ENCODE data around the gene ECI1. TPM values are rescaled to one million over a fixed set of nuclear protein-coding genes. Genes with fewer than 3 reads are reported as not detected.
A peak's percentile ranks its signal among the peaks of the same experiment; 100 is the strongest.
"Not testable (repeated sequence)": the region's sequence is repeated elsewhere in the genome, so short reads cannot be mapped to it uniquely, and the experiment has no call there.

Gene ECI1
- total RNA-seq, 1 experiment from 2014 or later: 71.7 TPM

DNA sequence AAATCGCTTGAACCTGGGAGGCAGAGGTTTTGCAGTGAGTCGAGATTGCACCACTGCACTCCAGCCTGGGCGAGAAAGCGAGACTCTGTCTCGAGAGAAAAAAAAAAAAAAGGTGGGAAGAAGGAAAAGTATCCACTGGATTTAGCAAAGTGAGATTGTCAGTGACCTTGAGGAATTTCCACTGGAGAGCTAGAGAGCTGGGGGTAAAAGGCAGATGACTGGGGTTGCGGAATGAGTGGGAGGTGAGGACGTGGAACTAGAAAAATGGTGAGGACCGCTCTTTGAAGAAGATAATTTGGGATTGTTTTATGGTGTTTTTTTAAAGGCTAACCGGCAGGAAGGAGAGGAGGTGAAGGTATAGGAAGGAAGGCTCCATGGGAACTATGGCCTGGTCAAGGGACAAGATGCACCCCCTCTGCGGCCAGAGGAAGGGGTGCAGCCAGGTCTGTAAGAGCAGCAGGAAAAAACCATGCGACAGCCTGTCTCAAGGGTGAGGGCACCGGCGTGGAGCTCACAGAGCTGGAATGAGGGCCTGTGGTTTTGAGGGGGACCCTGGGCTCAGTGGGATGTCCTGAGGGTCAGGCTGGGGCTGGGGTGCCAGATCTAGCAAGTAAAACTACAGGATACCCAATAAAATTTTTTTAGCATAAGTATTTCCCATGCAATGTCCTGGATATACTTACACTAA, 46.8 kb downstream of the ECI1 start:
- Histone ChIP-seq H3K79me2 (ENCODE audit: low read length) (peaks cover 25% of the 10 kb centered on the region), H3K9me2 (replicated peaks; ENCODE audit: low read length) (no peaks in the 10 kb centered on the region), H3K9me3 (ENCODE audit: low read length) (no peaks in the 10 kb centered on the region), H3K36me3 (ENCODE audit: low read depth, low read length) (no peaks in the 10 kb centered on the region), H3K4me1 (ENCODE audit: insufficient read depth, low read length) (peaks cover 14% of the 10 kb centered on the region), H3K27ac (ENCODE audit: low read length) (peak overlapping the region; percentile 69; the same call in 1 of the 2 replicates), H3K4me3 (ENCODE audit: low read length) (peak overlapping the region; percentile 85), H2AFZ (ENCODE audit: low read length) (peak overlapping the region; percentile 78; the same call in 1 of the 2 replicates), H3K4me2 (ENCODE audit: low read length) (peak overlapping the region; percentile 96), H3F3A (ENCODE audit: low read length, unreplicated experiment) (no peaks in the 10 kb centered on the region), H4K20me1 (ENCODE audit: low read length) (no peaks in the 10 kb centered on the region), H3K27me3 (ENCODE audit: low read length) (no peaks in the 10 kb centered on the region), H3K9ac (ENCODE audit: low read length) (peak overlapping the region; percentile 96)
- BruUV-seq (replicated peaks): TSS peak; percentile 72
- no peak for TF ChIP-seq EZH2 (IDR thresholded peaks at IDR 0.05; ENCODE audit: low read length, unreplicated experiment)
- TF ChIP-seq, protein P1, sequence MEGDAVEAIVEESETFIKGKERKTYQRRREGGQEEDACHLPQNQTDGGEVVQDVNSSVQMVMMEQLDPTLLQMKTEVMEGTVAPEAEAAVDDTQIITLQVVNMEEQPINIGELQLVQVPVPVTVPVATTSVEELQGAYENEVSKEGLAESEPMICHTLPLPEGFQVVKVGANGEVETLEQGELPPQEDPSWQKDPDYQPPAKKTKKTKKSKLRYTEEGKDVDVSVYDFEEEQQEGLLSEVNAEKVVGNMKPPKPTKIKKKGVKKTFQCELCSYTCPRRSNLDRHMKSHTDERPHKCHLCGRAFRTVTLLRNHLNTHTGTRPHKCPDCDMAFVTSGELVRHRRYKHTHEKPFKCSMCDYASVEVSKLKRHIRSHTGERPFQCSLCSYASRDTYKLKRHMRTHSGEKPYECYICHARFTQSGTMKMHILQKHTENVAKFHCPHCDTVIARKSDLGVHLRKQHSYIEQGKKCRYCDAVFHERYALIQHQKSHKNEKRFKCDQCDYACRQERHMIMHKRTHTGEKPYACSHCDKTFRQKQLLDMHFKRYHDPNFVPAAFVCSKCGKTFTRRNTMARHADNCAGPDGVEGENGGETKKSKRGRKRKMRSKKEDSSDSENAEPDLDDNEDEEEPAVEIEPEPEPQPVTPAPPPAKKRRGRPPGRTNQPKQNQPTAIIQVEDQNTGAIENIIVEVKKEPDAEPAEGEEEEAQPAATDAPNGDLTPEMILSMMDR (conservative IDR thresholded peaks at IDR 0.05; ENCODE audit: low read depth, low read length): no peak
- TF ChIP-seq EZH2phosphoT487 (IDR thresholded peaks at IDR 0.05; ENCODE audit: borderline replicate concordance, low read length): no peak
- intact Hi-C loops (cut with micrococcal nuclease): no loop called here
- ChIA-PET POLR2A (ENCODE audit: unreplicated experiment) (interaction anchor here (0.7 kb wide), 1 partner anchor 99 kb away, joined by 4 read pairs; no protein-coding TSS in a partner anchor), CTCF (no interaction called here)
- no peak for ATAC-seq
- DNase-seq: no peak

DNA sequence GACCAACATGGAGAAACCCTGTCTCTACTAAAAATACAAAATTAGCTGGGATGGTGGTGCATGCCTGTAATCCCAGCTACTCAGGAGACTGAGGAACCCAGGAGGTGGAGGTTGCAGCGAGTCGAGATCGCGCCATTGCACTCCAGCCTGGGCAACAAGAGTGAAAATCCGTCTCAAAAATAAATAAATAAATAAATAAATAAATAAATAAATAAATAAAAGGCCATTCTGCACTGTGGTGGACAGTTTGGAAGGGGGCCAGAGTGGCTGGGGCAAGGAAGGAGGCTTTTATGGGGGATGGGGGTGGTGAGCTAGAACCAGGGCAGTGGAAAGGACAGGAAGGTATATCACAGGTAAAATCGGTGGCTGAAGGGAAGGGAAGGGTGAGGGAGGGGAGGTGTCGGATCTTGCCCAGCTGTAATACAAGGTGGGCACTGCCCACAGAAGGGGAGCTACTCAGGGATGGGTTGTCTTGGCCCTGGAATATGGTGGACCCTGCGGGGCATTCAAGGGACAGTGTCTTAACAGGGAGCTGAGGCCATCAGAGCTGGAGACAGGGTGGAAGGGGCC, 48.2 kb downstream of the ECI1 start:
- H3K9me2 ChIP-seq (replicated peaks; ENCODE audit: low read length); H3K9ac ChIP-seq (ENCODE audit: low read length); POLR2A ChIA-PET (ENCODE audit: unreplicated experiment); BruUV-seq (replicated peaks); H2AFZ ChIP-seq (ENCODE audit: low read length); H3K36me3 ChIP-seq (ENCODE audit: low read depth, low read length); CTCF ChIA-PET; H3K9me3 ChIP-seq (ENCODE audit: low read length); intact Hi-C loops (cut with micrococcal nuclease); H3K4me2 ChIP-seq (ENCODE audit: low read length); H4K20me1 ChIP-seq (ENCODE audit: low read length); H3K4me3 ChIP-seq (ENCODE audit: low read length); ATAC-seq; H3K27me3 ChIP-seq (ENCODE audit: low read length); DNase-seq; H3K27ac ChIP-seq (ENCODE audit: low read length); H3F3A ChIP-seq (ENCODE audit: low read length, unreplicated experiment): not testable (repeated sequence)
- Histone ChIP-seq H3K79me2 (ENCODE audit: low read length) (peaks cover 25% of the 10 kb centered on the region), H3K4me1 (ENCODE audit: insufficient read depth, low read length) (peaks cover 14% of the 10 kb centered on the region)

DNA sequence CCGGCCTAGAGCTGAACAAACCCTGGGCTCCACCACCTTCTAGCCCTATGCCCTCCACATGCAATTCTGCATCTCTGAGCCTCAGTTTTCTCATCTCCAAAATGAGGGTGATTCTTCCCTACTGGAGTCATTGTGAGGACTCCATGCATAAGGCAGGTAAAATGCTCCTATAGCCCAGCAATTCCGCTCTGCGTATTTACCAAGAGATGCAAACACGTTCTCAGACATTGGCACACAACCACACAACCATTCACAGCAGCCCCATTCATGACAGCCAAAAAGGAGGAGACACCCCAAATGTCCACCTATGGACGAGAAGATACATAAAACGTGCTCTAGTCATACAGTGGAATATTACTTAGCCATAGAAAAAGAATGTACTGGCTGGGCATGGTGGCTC, 51.1 kb downstream of the ECI1 start:
- H3K27me3 ChIP-seq (ENCODE audit: low read length): no peaks in the 10 kb centered on the region
- no peak overlapping the region for H3K9ac ChIP-seq (ENCODE audit: low read length)
- ATAC-seq (no peak), DNase-seq (no peak)
- H3K79me2 ChIP-seq (ENCODE audit: low read length): no peaks in the 10 kb centered on the region
- H4K20me1 ChIP-seq (ENCODE audit: low read length): no peaks in the 10 kb centered on the region
- H3K4me2 ChIP-seq (ENCODE audit: low read length): no peak overlapping the region
- BruUV-seq (replicated peaks): no TSS peak
- intact Hi-C loops (cut with micrococcal nuclease): no loop called here
- H3K27ac ChIP-seq (ENCODE audit: low read length): no peak overlapping the region
- ChIA-PET POLR2A (ENCODE audit: unreplicated experiment) (no interaction called here), CTCF (no interaction called here)
- H3K9me3 ChIP-seq (ENCODE audit: low read length): no peaks in the 10 kb centered on the region
- H3K36me3 ChIP-seq (ENCODE audit: low read depth, low read length): no peaks in the 10 kb centered on the region
- TF ChIP-seq, protein P1 (conservative IDR thresholded peaks at IDR 0.05; ENCODE audit: low read depth, low read length): no peak
- TF ChIP-seq EZH2phosphoT487 (IDR thresholded peaks at IDR 0.05; ENCODE audit: borderline replicate concordance, low read length) (no peak), EZH2 (IDR thresholded peaks at IDR 0.05; ENCODE audit: low read length, unreplicated experiment) (no peak)
- no peak overlapping the region for H2AFZ ChIP-seq (ENCODE audit: low read length)
- H3K4me1 ChIP-seq (ENCODE audit: insufficient read depth, low read length): peaks cover 9% of the 10 kb centered on the region
- H3K9me2 ChIP-seq (replicated peaks; ENCODE audit: low read length): no peaks in the 10 kb centered on the region
- no peaks in the 10 kb centered on the region for H3F3A ChIP-seq (ENCODE audit: low read length, unreplicated experiment)
- H3K4me3 ChIP-seq (ENCODE audit: low read length): no peak overlapping the region
